NCI-H2081 (cell line): ENCODE measurements around the gene C6orf136.
A peak's percentile ranks its signal among the peaks of the same experiment; 100 is the strongest.

ENCODE experiments used
- DNase-seq, 2 experiments: peaks; one replicate each; lab custom pipeline; 2025; lab: John Stamatoyannopoulos, UW

C6orf136 gene

GRCh38 chr6:30646450-30647241, at the start of gene C6orf136:
Gene C6orf136, plus strand, starts transcription at chr6:30647133. Its CDS starts 99 bp downstream, at chr6:30647232.
- peak; percentile 91 to 93 for DNase-seq

- peak; percentile 66 to 68 for DNase-seq
Measured at GRCh38 chr6:30597315-30598144, 49.4 kb upstream of the C6orf136 start.

- no peak for DNase-seq
Measured at GRCh38 chr6:30598912-30599624, 47.9 kb upstream of the C6orf136 start.

GRCh38 chr6:30599625-30600324, 47.2 kb upstream of the C6orf136 start:
- DNase-seq, result no peak

GRCh38 chr6:30600451-30600961, 46.4 kb upstream of the C6orf136 start:
- no peak for DNase-seq

- DNase-seq, result no peak
Measured at GRCh38 chr6:30601436-30601814, 45.5 kb upstream of the C6orf136 start.

- DNase-seq, result no peak
Measured at GRCh38 chr6:30601815-30602641, 44.9 kb upstream of the C6orf136 start.

GRCh38 chr6:30603961-30604360, 43.0 kb upstream of the C6orf136 start:
- DNase-seq, result no peak

- DNase-seq, result no peak
Measured at GRCh38 chr6:30610065-30610464, 36.9 kb upstream of the C6orf136 start.

- DNase-seq, result no peak
Measured at GRCh38 chr6:30611150-30611855, 35.6 kb upstream of the C6orf136 start.

- no peak for DNase-seq
Measured at GRCh38 chr6:30611856-30612194, 35.1 kb upstream of the C6orf136 start.

- peak in 1 of 2 experiments; percentile 11 for DNase-seq
Measured at GRCh38 chr6:30612213-30612612, 34.7 kb upstream of the C6orf136 start.

GRCh38 chr6:30612687-30613248, 34.2 kb upstream of the C6orf136 start:
- no peak for DNase-seq

- DNase-seq, result no peak
Measured at GRCh38 chr6:30613251-30614043, 33.5 kb upstream of the C6orf136 start.

GRCh38 chr6:30614044-30614842, 32.7 kb upstream of the C6orf136 start:
- peak in 1 of 2 experiments; percentile 25 for DNase-seq

GRCh38 chr6:30614843-30615218, 32.1 kb upstream of the C6orf136 start:
- peak; percentile 96 to 97 for DNase-seq

GRCh38 chr6:30615219-30615957, 31.5 kb upstream of the C6orf136 start:
- peak; percentile 60 to 77 for DNase-seq
